Endothelial cell (in vitro differentiated cells): ENCODE measurements around the gene SRRM2. TPM values are rescaled to one million over a fixed set of nuclear protein-coding genes. Genes with fewer than 3 reads are reported as not detected.

Experiments
- DNase-seq: peaks from one replicate; pipeline ENCODE4 v3.0.0; 2021; ENCODE audit warnings: low spot score
- H3K27ac Mint-ChIP-seq: one replicate; pipeline ENCODE4 v1.8.0; 2021; ENCODE audit warnings: mixed read lengths, inconsistent platforms; ENCODE audit not compliant: unreplicated experiment
- H3K27me3 Mint-ChIP-seq: one replicate; pipeline ENCODE4 v1.8.0; 2021; ENCODE audit warnings: mild to moderate bottlenecking, moderate library complexity, mixed read lengths, inconsistent platforms; ENCODE audit not compliant: unreplicated experiment
- H3K36me3 Mint-ChIP-seq: one replicate; pipeline ENCODE4 v1.8.0; 2021; ENCODE audit warnings: mild to moderate bottlenecking, low read depth, mixed read lengths, inconsistent platforms; ENCODE audit not compliant: unreplicated experiment
- H3K4me1 Mint-ChIP-seq: one replicate; pipeline ENCODE4 v1.8.0; 2021; ENCODE audit warnings: mild to moderate bottlenecking, mixed read lengths, inconsistent platforms; ENCODE audit not compliant: unreplicated experiment
- H3K4me3 Mint-ChIP-seq: one replicate; pipeline ENCODE4 v1.8.0; 2021; ENCODE audit warnings: mild to moderate bottlenecking, mixed read lengths, inconsistent platforms; ENCODE audit not compliant: unreplicated experiment
- H3K9me3 Mint-ChIP-seq: one replicate; pipeline ENCODE4 v1.8.0; 2021; ENCODE audit warnings: mixed read lengths, inconsistent platforms; ENCODE audit not compliant: unreplicated experiment
- CTCF ChIP-seq: fragments of 200-600 bp; sonication (generic); IDR thresholded peaks from one replicate; pipeline ENCODE4 v1.5.0; 2021; ENCODE audit warnings: antibody characterized with exemption; ENCODE audit not compliant: unreplicated experiment
- total RNA-seq: library from RNA; stranded (reverse); fragmentation: NEBNext Ultra II Directional; extraction: Animal tissue kit (Norgen Biotek cat#: 25700); gene quantifications from one replicate; pipeline ENCODE4 v1.2.1, GENCODE V29; 2021; ENCODE audit not compliant: unreplicated experiment

Gene SRRM2
- total RNA-seq, 1 donor from 2014 or later = 456 TPM

DNA sequence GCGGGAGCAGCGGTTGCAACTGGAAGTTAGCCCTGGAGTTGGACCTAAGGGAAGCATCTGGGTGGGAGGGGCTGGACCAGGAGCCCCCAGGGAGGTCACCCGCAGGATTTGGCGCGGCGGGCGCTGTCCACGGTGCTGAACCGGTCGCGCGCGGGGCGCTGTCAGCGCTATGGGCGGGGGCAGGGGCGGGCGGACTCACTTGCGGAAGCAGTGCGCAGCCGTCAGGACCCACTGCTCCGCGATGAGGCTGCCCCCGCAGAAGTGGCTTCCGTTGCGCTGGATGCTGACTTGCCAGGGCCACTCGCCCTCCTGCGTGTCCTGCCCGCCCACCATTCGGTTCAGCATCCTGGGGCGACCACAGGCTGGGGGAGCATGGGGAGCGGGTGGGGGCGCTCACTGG is 36.9 kb upstream of the SRRM2 start:
- peak; percentile 79 for DNase-seq
- Mint-ChIP-seq H3K9me3 (no peaks in the 10 kb centered on the region), H3K27ac (no peak overlapping the region), H3K4me1 (no peaks in the 10 kb centered on the region), H3K36me3 (peaks cover 2% of the 10 kb centered on the region), H3K4me3 (no peak overlapping the region), H3K27me3 (peaks cover 2% of the 10 kb centered on the region)
- TF ChIP-seq CTCF = no peak

GRCh38 chr16:2715966-2716885 is 36.2 kb upstream of the SRRM2 start:
- no peak overlapping the region for H3K4me3 Mint-ChIP-seq
- H3K27ac Mint-ChIP-seq = no peak overlapping the region

GRCh38 chr16:2716948-2717347 is 35.5 kb upstream of the SRRM2 start:
- no peaks in the 10 kb centered on the region for H3K27me3 Mint-ChIP-seq
- no peak overlapping the region for H3K4me3 Mint-ChIP-seq
- H3K36me3 Mint-ChIP-seq = no peaks in the 10 kb centered on the region
- DNase-seq = no peak
- H3K4me1 Mint-ChIP-seq = no peaks in the 10 kb centered on the region
- no peak overlapping the region for H3K27ac Mint-ChIP-seq
- no peaks in the 10 kb centered on the region for H3K9me3 Mint-ChIP-seq
- no peak for TF ChIP-seq CTCF

More at GRCh38 chr16:2715966-2716885, 36.2 kb upstream of the SRRM2 start:
- TF ChIP-seq CTCF = no peak
- Mint-ChIP-seq H3K9me3 (no peaks in the 10 kb centered on the region), H3K4me1 (no peaks in the 10 kb centered on the region), H3K36me3 (no peaks in the 10 kb centered on the region), H3K27me3 (peaks cover 2% of the 10 kb centered on the region)
- DNase-seq = no peak

GRCh38 chr16:2717383-2718263 is 34.8 kb upstream of the SRRM2 start:
- H3K27ac Mint-ChIP-seq = peak overlapping the region; percentile 30
- H3K9me3 Mint-ChIP-seq = no peaks in the 10 kb centered on the region
- H3K4me3 Mint-ChIP-seq = no peak overlapping the region
- no peaks in the 10 kb centered on the region for H3K36me3 Mint-ChIP-seq
- no peaks in the 10 kb centered on the region for H3K27me3 Mint-ChIP-seq
- no peaks in the 10 kb centered on the region for H3K4me1 Mint-ChIP-seq
- no peak for TF ChIP-seq CTCF
- DNase-seq = no peak
